PFSK-1 (cell line): ENCODE results near the gene LRRC4C.

ENCODE experiments used
- REST ChIP-seq, 2 experiments: IDR thresholded peaks; 2 replicates each; pipeline versions ENCODE4 v1.6.1 to v1.8.0; 2011 to 2012; ENCODE audit warnings: low read depth in 2 of 2, low read length in 2 of 2, control low read depth in 1 of 2, inconsistent platforms in 1 of 2, mild to moderate bottlenecking in 1 of 2, moderate library complexity in 1 of 2; ENCODE audit not compliant: insufficient read depth in 1 of 2
- SIN3A ChIP-seq: IDR thresholded peaks from 2 replicates; pipeline ENCODE4 v1.6.1; 2012; ENCODE audit warnings: mild to moderate bottlenecking, low read length, moderate library complexity, borderline replicate concordance; ENCODE audit not compliant: insufficient read depth

- no peak for TF ChIP-seq REST (IDR thresholded peaks at IDR 0.05; ENCODE audit: insufficient read depth in 1 of 2, low read depth in 2 of 2, low read length in 2 of 2)
- no peak for TF ChIP-seq SIN3A
These were observed 80.4 kb downstream of the LRRC4C start for GRCh38 chr11:41379084-41379483.
